HepG2 (cell line): ENCODE measurements around the gene UCKL1. TPM values are rescaled to one million over a fixed set of nuclear protein-coding genes. Genes with fewer than 3 reads are reported as not detected.

Experiments used
- KDM3A ChIP-seq: IDR thresholded peaks from 2 replicates; pipeline ENCODE4 v1.6.1; 2018; ENCODE audit warnings: low read depth, missing compliant biosample characterization
- PRDM10 ChIP-seq: sonication (generic); formaldehyde crosslinking; IDR thresholded peaks from 2 replicates; pipeline ENCODE4 v1.4.0; 2020; ENCODE audit warnings: low read depth, missing genetic modification reagents
- USF2 ChIP-seq, 2 experiments: sonication (generic) in 1 of 2; formaldehyde crosslinking in 1 of 2; IDR thresholded peaks; 2 replicates each; pipeline versions ENCODE4 v1.5.1 to v1.6.1; 2011 to 2020; ENCODE audit warnings: borderline replicate concordance in 1 of 2, low read depth in 1 of 2, low read length in 1 of 2, mild to moderate bottlenecking in 1 of 2, missing genetic modification reagents in 1 of 2, moderate library complexity in 1 of 2
- ZBTB40 ChIP-seq, 2 experiments: fragments of 450-650 bp in 1 of 2; sonication (generic) in 1 of 2; formaldehyde crosslinking in 1 of 2; IDR thresholded peaks; 2 replicates each; pipeline versions ENCODE4 v1.6.1 to v1.8.0; 2016 to 2022; ENCODE audit warnings: antibody characterized with exemption in 1 of 2, mild to moderate bottlenecking in 1 of 2, missing genetic modification reagents in 1 of 2
- ZNF512B ChIP-seq: sonication (generic); formaldehyde crosslinking; IDR thresholded peaks from 2 replicates; pipeline ENCODE4 v1.5.1; 2020; ENCODE audit warnings: missing genetic modification reagents, mild to moderate bottlenecking, borderline replicate concordance
- ZNF577 ChIP-seq: sonication (generic); formaldehyde crosslinking; IDR thresholded peaks from 2 replicates; pipeline ENCODE4 v1.4.0; 2020; ENCODE audit warnings: mild to moderate bottlenecking, low read depth, missing genetic modification reagents, borderline replicate concordance
- polyA plus RNA-seq, 8 experiments: library from polyadenylated mRNA; depleted of rRNA in 3 of 8; stranded (reverse) in 7 of 8; unstranded in 1 of 8; fragments of >200 nt; fragmentation: Illumina TruSeq in 4 of 8; extraction: Trizol in 4 of 8; gene quantifications; 2 replicates each; pipeline versions ENCODE4 v1.2.1 to v1.2.3, GENCODE V29; 2011 to 2016; ENCODE audit warnings: low read depth in 4 of 8, missing spikeins in 1 of 8, mixed read lengths in 1 of 8; ENCODE audit not compliant: insufficient read depth in 1 of 8
- total RNA-seq, 5 experiments: library from RNA; depleted of rRNA; stranded (reverse); fragments of >200 nt; fragmentation: Illumina TruSeq; extraction: Trizol; gene quantifications; 2 replicates each; pipeline ENCODE4 v1.2.3, GENCODE V29; 2016; ENCODE audit warnings: low read depth in 1 of 5

UCKL1 gene
- total and polyA plus RNA-seq, 2 of the 13 experiments (the other 11 are each of a cell fraction or from before 2014, with no cell fraction given), result 50.2 to 126 TPM

- 0 out of 2 replicates have a peak, but pooled peaks have one; percentile 46 for TF ChIP-seq ZNF512B
- TF ChIP-seq PRDM10 (CRISPR knock-in tag), result 0 out of 2 replicates have a peak, but pooled peaks have one; percentile 27
- TF ChIP-seq ZNF577 (CRISPR knock-in tag), result no peak
- no peak for TF ChIP-seq ZBTB40 (IDR thresholded peaks at IDR 0.05)
- TF ChIP-seq ZBTB40 (CRISPR knock-in tag; IDR thresholded peaks at IDR 0.05), result peak; percentile 73; the same call in 1 of the 2 replicates
- no peak for TF ChIP-seq KDM3A (CRISPR knock-in tag)
- no peak for TF ChIP-seq USF2 (IDR thresholded peaks at IDR 0.05; ENCODE audit: low read depth, low read length)
- no peak for TF ChIP-seq USF2 (CRISPR knock-in tag; IDR thresholded peaks at IDR 0.05; ENCODE audit: borderline replicate concordance)
Observed at GRCh38 chr20:63969838-63970713, 13.9 kb upstream of the UCKL1 start, which contains the start of gene ZNF512B (continued).
